H9 (cell line): Measurements from ENCODE around the gene SCP2. TPM values are rescaled to one million over a fixed set of nuclear protein-coding genes. Genes with fewer than 3 reads are reported as not detected.

ENCODE experiments used
- DNase-seq: peaks from one replicate; pipeline ENCODE4 v3.0.0-alpha.2; 2017
- H2AFZ ChIP-seq: one replicate; pipeline ENCODE4 v1.6.1; 2013; ENCODE audit warnings: mild to moderate bottlenecking, low read length, control low read depth, moderate library complexity
- H2AK5ac ChIP-seq: 2 replicates; pipeline ENCODE4 v1.6.1; 2013; ENCODE audit warnings: low read length, control low read depth, mixed read lengths; ENCODE audit not compliant: insufficient read length
- H2BK120ac ChIP-seq: one replicate; pipeline ENCODE4 v1.6.1; 2013; ENCODE audit warnings: low read depth, mild to moderate bottlenecking, low read length, control low read depth, inconsistent platforms; ENCODE audit not compliant: poor library complexity, severe bottlenecking
- H2BK12ac ChIP-seq: 2 replicates; pipeline ENCODE4 v1.6.1; 2013; ENCODE audit warnings: low read length, control low read depth, mixed read lengths, low read depth; ENCODE audit not compliant: insufficient read length
- H2BK15ac ChIP-seq: 2 replicates; pipeline ENCODE4 v1.6.1; 2013; ENCODE audit warnings: low read depth, low read length, control low read depth
- H2BK20ac ChIP-seq: one replicate; pipeline ENCODE4 v1.6.1; 2013; ENCODE audit warnings: low read depth, mild to moderate bottlenecking, low read length, control low read depth, inconsistent platforms; ENCODE audit not compliant: poor library complexity, severe bottlenecking
- H2BK5ac ChIP-seq: 2 replicates; pipeline ENCODE4 v1.6.1; 2013; ENCODE audit warnings: low read length, control low read depth, mixed read lengths; ENCODE audit not compliant: insufficient read length
- H3K14ac ChIP-seq: 2 replicates; pipeline ENCODE4 v1.6.1; 2013; ENCODE audit warnings: low read length, control low read depth; ENCODE audit not compliant: insufficient read depth
- H3K18ac ChIP-seq: 2 replicates; pipeline ENCODE4 v1.6.1; 2013; ENCODE audit warnings: low read depth, mild to moderate bottlenecking, mixed read lengths, low read length, control low read depth; ENCODE audit not compliant: insufficient read length
- H3K23ac ChIP-seq: 2 replicates; pipeline ENCODE4 v1.6.1; 2013; ENCODE audit warnings: low read length, control low read depth, mixed read lengths, low read depth; ENCODE audit not compliant: insufficient read length
- H3K23me2 ChIP-seq: 2 replicates; pipeline ENCODE4 v1.6.1; 2013; ENCODE audit warnings: low read depth, mild to moderate bottlenecking, mixed read lengths, low read length, control low read depth; ENCODE audit not compliant: insufficient read length, poor library complexity, severe bottlenecking
- H3K27ac ChIP-seq: 2 replicates; pipeline ENCODE4 v1.5.1; 2013; ENCODE audit warnings: low read length, control low read depth, mixed read lengths, low read depth; ENCODE audit not compliant: insufficient read length
- H3K27me3 ChIP-seq: 2 replicates; pipeline ENCODE4 v1.6.1; 2013; ENCODE audit warnings: low read length, control low read depth, inconsistent platforms; ENCODE audit not compliant: insufficient read depth
- H3K4ac ChIP-seq: 2 replicates; pipeline ENCODE4 v1.6.1; 2013; ENCODE audit warnings: low read depth, mild to moderate bottlenecking, control low read depth, inconsistent platforms, low read length, moderate library complexity
- H3K4me1 ChIP-seq: 2 replicates; pipeline ENCODE4 v1.6.1; 2013; ENCODE audit warnings: low read length, control low read depth, inconsistent platforms; ENCODE audit not compliant: insufficient read depth
- H3K4me2 ChIP-seq: 2 replicates; pipeline ENCODE4 v1.6.1; 2013; ENCODE audit warnings: low read length, control low read depth, mixed read lengths; ENCODE audit not compliant: insufficient read length, insufficient read depth
- H3K56ac ChIP-seq: 2 replicates; pipeline ENCODE4 v1.6.1; 2013; ENCODE audit warnings: low read depth, mild to moderate bottlenecking, mixed read lengths, low read length, control low read depth; ENCODE audit not compliant: insufficient read length
- H3K79me1 ChIP-seq: 2 replicates; pipeline ENCODE4 v1.6.1; 2013; ENCODE audit warnings: low read depth, mild to moderate bottlenecking, moderate library complexity, low read length, control low read depth, inconsistent platforms; ENCODE audit not compliant: insufficient read depth, poor library complexity, severe bottlenecking
- H3K79me2 ChIP-seq: 2 replicates; pipeline ENCODE4 v1.6.1; 2013; ENCODE audit warnings: low read length, control low read depth, inconsistent platforms; ENCODE audit not compliant: insufficient read depth
- H3K9ac ChIP-seq: 2 replicates; pipeline ENCODE4 v1.6.1; 2013; ENCODE audit warnings: low read length, control low read depth, mixed read lengths; ENCODE audit not compliant: insufficient read length; ENCODE audit errors: extremely low read depth
- H3K9me3 ChIP-seq: one replicate; pipeline ENCODE4 v1.6.1; 2013; ENCODE audit warnings: low read depth, low read length, inconsistent platforms; ENCODE audit not compliant: control insufficient read depth
- H3T11ph ChIP-seq: one replicate; pipeline ENCODE4 v1.6.1; 2013; ENCODE audit warnings: mild to moderate bottlenecking, low read length, control low read depth, inconsistent platforms
- H4K20me1 ChIP-seq: one replicate; pipeline ENCODE4 v1.6.1; 2013; ENCODE audit not compliant: control insufficient read depth, insufficient read length, insufficient read depth
- H4K5ac ChIP-seq: 2 replicates; pipeline ENCODE4 v1.6.1; 2013; ENCODE audit warnings: low read depth, mild to moderate bottlenecking, mixed read lengths, low read length, control low read depth; ENCODE audit not compliant: insufficient read length
- H4K8ac ChIP-seq: replicated peaks from 2 replicates; pipeline ENCODE4 v1.6.1; 2013; ENCODE audit warnings: low read length, control low read depth, mixed read lengths, low read depth; ENCODE audit not compliant: insufficient read length
- H4K91ac ChIP-seq: 2 replicates; pipeline ENCODE4 v1.6.1; 2013; ENCODE audit warnings: low read depth, mild to moderate bottlenecking, moderate library complexity, mixed read lengths, low read length, control low read depth; ENCODE audit not compliant: insufficient read length
- H3K27ac Mint-ChIP-seq, 3 experiments: 2 replicates in 2 of 3; 3 replicates in 1 of 3; pipeline ENCODE4 v1.8.0; 2020 to 2021; ENCODE audit warnings: mixed read lengths in 3 of 3, mild to moderate bottlenecking in 1 of 3, moderate library complexity in 1 of 3
- H3K27me3 Mint-ChIP-seq: 2 replicates; pipeline ENCODE4 v1.8.0; 2021; ENCODE audit warnings: low read depth, mild to moderate bottlenecking, moderate library complexity, mixed read lengths
- H3K36me3 Mint-ChIP-seq, 3 experiments: 2 replicates in 2 of 3; 3 replicates in 1 of 3; pipeline ENCODE4 v1.8.0; 2020 to 2021; ENCODE audit warnings: low read depth in 3 of 3, mixed read lengths in 3 of 3; ENCODE audit not compliant: insufficient read depth in 1 of 3
- H3K4me1 Mint-ChIP-seq, 2 experiments: 2 replicates each; pipeline ENCODE4 v1.8.0; 2020; ENCODE audit warnings: mixed read lengths in 2 of 2
- H3K4me3 Mint-ChIP-seq, 2 experiments: 2 replicates in 1 of 2; 3 replicates in 1 of 2; pipeline ENCODE4 v1.8.0; 2020 to 2021; ENCODE audit warnings: mild to moderate bottlenecking in 2 of 2, mixed read lengths in 2 of 2, moderate library complexity in 1 of 2
- H3K9me3 Mint-ChIP-seq, 2 experiments: 2 replicates in 1 of 2; 3 replicates in 1 of 2; pipeline ENCODE4 v1.8.0; 2020; ENCODE audit warnings: mild to moderate bottlenecking in 2 of 2, mixed read lengths in 2 of 2, moderate library complexity in 1 of 2
- WGBS: extraction: QIAGEN DNeasy Blood & Tissue Kit; methylation state at CpG from one replicate; pipeline ENCODE4 v1.1.7; 2013; ENCODE audit warnings: missing lambda C conversion rate, low lambda C conversion rate, mixed read lengths; ENCODE audit not compliant: insufficient read length; ENCODE audit errors: extremely low coverage; 5-methylcytosine and 5-hydroxymethylcytosine counted together
- total RNA-seq: library from RNA; stranded (reverse); gene quantifications from 2 replicates; pipeline ENCODE4 v1.2.1, GENCODE V29; 2021
- TF ChIP-seq, protein P1 (sequence below): fragments of 200-600 bp; sonication (generic); conservative IDR thresholded peaks from 3 replicates; pipeline ENCODE4 v1.8.0; 2021; ENCODE audit warnings: antibody characterized with exemption, mild to moderate bottlenecking

SCP2 gene
- total RNA-seq, 1 experiment from 2014 or later = 48.8 TPM

DNA sequence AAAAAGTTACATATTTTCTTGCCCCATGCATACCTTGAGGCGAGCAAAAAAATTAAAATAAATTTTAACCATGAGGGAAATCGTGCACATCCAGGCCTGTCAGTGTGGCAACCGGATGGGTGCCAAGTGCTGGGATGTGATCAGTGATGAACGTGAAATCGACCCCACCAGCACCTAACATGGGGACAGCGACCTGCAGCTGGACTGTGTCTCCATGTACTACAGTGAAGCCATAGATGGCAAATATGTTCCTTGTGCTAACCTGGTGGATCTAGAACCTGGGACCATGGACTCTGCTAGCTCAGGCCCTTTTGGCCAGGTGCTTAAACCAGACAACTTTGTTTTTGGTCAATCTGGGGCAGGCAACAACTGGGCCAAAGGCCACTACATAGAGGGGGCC is 67.6 kb downstream of the SCP2 start:
- H3K4me3 Mint-ChIP-seq = no peak overlapping the region
- peaks cover 2 to 3% of the 10 kb centered on the region in 2 experiments; a peak in 3 of 5 replicates for H3K9me3 Mint-ChIP-seq
- H3K23ac ChIP-seq = no peak overlapping the region
- no peak overlapping the region for H2BK120ac ChIP-seq
- no peak overlapping the region for H3K4me2 ChIP-seq
- no peaks in the 10 kb centered on the region for H3K4me1 ChIP-seq
- peaks cover 0 to 2% (median 0%) of the 10 kb centered on the region in 3 experiments; a peak in 1 of 7 replicates for H3K36me3 Mint-ChIP-seq
- no peaks in the 10 kb centered on the region for H3K9me3 ChIP-seq
- no peaks in the 10 kb centered on the region for H3K23me2 ChIP-seq
- H2BK15ac ChIP-seq = no peak overlapping the region
- no CpG with 5 or more reads among the region's 6 CpGs for WGBS
- H2BK12ac ChIP-seq = no peak overlapping the region
- no peak overlapping the region for H3K9ac ChIP-seq
- no peaks in the 10 kb centered on the region for H3K27me3 ChIP-seq
- H2BK5ac ChIP-seq = no peak overlapping the region
- H4K8ac ChIP-seq = no peak overlapping the region
- no peaks in the 10 kb centered on the region for H3K79me1 ChIP-seq
- no peak overlapping the region for H3K4ac ChIP-seq
- no peak overlapping the region for H2BK20ac ChIP-seq
- no peaks in the 10 kb centered on the region for H3K4me1 Mint-ChIP-seq
- H3K27me3 Mint-ChIP-seq = no peaks in the 10 kb centered on the region; the same call in 1 of the 2 replicates
- H2AFZ ChIP-seq = no peak overlapping the region
- H3K27ac Mint-ChIP-seq = no peak overlapping the region
- H3K27ac ChIP-seq = no peak overlapping the region
- no peaks in the 10 kb centered on the region for H3K79me2 ChIP-seq
- no peak overlapping the region for H3K18ac ChIP-seq
- H4K91ac ChIP-seq = no peak overlapping the region
- H3K56ac ChIP-seq = no peak overlapping the region
- no peak overlapping the region for H2AK5ac ChIP-seq
- H4K5ac ChIP-seq = no peak overlapping the region
- H3T11ph ChIP-seq = no peak overlapping the region
- TF ChIP-seq, protein P1, sequence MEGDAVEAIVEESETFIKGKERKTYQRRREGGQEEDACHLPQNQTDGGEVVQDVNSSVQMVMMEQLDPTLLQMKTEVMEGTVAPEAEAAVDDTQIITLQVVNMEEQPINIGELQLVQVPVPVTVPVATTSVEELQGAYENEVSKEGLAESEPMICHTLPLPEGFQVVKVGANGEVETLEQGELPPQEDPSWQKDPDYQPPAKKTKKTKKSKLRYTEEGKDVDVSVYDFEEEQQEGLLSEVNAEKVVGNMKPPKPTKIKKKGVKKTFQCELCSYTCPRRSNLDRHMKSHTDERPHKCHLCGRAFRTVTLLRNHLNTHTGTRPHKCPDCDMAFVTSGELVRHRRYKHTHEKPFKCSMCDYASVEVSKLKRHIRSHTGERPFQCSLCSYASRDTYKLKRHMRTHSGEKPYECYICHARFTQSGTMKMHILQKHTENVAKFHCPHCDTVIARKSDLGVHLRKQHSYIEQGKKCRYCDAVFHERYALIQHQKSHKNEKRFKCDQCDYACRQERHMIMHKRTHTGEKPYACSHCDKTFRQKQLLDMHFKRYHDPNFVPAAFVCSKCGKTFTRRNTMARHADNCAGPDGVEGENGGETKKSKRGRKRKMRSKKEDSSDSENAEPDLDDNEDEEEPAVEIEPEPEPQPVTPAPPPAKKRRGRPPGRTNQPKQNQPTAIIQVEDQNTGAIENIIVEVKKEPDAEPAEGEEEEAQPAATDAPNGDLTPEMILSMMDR = no peak
- no peaks in the 10 kb centered on the region for H4K20me1 ChIP-seq
- H3K14ac ChIP-seq = no peak overlapping the region
- DNase-seq = no peak
